ENCODE measurements around the gene SPEG.
A peak's percentile ranks its signal among the peaks of the same experiment; 100 is the strongest.

SPEG gene

GRCh38 chr2:219426068-219426443 is 8.6 kb upstream of the SPEG start:
- no peak for DNase-seq

GRCh38 chr2:219426534-219427136 is 8.0 kb upstream of the SPEG start:
- no peak for DNase-seq

DNA sequence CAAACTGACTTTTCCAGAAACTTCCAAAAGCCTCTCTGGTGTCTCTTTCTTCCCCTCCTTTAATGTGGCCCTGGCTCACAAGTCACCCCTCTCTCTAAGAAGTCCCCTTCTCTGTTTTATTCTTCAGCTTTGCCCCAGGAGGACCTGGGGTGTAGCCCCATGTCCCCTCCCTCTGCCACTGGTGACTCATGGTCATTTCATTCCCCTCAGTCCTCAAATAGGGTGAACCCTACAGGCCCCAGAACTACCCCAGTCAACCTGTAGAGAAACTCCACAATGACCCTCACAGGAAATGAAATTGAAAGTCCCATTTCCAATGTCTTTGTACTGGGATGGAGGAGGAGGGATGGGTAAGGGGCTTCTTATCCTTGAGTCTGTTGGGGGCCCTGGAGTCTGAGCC is 6.2 kb upstream of the SPEG start:
- DNase-seq: no peak

DNA sequence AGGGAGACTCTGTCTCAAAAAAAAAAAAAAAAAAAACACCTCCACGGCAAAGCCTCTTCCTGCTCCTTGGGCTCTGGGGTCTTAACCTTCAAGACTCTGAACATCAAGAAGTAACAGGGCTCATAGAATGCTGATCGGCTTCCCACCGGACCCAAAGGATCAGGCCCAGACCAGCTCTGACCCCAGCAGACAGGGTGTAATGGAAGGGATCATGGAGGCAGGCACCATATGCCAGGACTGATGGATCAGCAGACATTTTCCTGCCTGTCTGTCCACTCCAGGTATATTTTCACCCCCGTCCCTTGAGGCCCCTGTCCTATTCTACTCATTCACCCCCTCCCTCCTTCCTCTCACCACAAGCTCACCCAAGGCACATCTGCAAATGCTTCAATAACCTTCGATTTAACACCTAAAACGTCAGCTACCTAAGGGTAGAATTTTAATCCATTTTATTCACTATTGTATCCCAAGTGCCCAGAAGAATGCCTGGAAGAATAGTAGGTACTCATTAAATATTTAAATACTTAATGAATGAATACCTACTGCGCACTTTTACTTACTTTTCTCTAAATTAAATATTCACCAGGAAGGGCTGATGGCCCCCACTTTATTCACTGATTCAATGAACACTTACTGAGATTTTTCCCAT is 4.6 kb upstream of the SPEG start:
- DNase-seq: no peak

DNA sequence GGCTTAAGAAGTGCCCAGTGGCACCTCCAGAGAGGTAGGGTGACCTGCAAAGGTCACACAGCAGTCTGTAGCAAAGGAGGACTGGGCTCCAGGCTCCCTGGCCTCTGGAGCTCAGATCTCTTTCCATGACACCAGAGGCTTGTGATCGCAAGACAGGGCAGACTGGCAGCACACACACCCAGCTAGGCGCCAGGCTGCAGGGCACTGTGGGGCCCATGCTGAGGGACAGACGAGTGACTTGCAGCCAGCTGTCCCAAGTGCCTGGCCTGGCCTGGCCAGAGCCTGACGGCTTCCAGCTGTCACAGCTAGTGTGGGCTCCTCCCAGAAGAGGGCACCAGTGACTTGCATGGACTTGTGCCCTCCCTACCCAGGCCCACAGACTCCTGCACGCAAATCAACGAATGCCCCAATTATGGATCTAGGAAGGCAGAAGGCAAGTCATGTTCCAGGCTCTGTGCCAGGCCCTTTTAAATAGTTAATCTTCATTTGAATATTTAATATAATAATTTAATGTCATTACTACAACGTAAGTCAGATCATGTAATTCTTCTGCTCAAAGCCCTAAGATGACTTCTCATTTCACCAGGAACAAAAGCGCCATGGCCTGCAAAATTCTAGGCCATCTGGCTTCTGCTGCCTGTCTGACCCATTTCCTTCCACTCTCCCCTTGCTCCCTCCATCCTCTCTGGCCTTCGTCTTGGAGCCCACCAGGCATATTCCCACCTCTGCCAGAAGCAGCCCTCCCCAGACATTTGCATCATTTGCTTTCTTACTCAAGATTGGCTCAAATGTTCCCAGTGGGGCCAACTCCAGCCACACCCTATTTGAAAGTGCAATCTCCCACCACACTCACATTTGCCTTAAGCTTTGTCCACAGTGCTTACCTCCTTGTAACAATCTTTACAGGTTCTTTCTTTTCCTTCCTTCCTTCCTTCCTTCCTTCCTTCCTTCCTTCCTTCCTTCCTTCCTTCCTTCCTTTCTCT is 3.7 kb upstream of the SPEG start:
- peak in 2 of 3 experiments; percentile 17 to 56 for DNase-seq

DNA sequence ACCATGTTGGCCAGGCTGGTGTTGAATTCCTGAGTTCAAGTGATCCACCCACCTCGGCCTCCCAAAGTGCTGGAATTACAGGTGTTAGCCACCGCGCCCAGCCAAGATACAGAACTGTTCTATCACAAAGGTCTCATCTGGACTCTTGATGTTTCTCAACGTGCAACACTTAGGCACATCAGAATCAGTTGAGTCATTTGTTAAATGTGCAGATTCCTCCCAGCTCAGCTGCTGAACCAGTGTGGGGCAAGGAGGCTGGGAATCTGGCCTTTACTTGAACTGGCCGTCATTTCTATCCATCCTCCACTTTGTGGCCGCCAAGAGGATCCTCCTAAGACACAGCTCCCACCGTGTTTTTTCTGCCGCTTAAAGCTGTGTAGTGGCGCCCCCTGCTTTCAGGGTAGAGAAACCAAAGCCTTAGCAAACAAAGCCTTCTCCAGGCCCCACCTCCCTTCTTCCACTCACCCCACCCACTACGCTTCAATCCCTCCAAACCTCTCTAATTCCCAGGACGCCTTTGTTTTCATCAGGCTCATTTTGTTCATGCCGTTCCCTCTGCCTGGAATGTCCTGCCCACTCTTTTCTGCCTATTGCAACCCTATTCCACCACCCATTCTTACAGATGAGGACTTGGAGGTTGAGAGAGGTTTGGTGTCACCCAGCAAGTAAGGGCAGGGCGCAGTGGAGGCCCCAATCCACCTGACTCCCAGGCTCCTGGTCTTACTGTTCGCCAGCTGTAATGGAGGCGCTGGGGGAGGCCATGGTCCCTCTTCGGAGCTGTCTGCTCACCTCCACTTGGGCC is 776 bp upstream of the SPEG start:
- peak in 1 of 3 experiments; percentile 11 for DNase-seq

GRCh38 chr2:219434468-219434717 is 250 bp upstream of the SPEG start:
- DNase-seq: no peak

- no peak for DNase-seq
These were observed 1.1 kb downstream of the SPEG start for GRCh38 chr2:219435701-219436100.

DNA sequence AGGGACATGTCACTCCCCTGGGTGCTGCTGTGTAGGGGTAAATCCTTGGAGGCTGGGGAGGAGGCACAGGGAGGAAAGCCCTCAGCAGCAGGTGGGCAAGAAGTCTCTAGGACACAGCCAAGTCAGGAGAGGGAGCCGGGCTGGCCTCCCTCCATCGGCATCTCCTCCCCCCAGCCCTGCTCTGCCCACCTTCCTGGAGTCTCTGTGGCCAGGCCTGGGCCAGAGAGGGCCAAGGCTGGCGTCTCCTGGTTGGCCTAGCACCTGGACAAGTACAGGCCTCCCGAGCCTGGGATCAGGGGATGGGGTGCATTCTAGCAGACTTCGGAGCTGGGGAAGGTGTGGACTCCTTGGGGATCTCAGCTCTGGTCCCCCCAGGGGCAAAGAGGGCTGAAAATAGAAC is 1.8 kb downstream of the SPEG start:
- no peak for DNase-seq

GRCh38 chr2:219437141-219437540 is 2.5 kb downstream of the SPEG start:
- no peak for DNase-seq

- no peak for DNase-seq
These were observed 3.1 kb downstream of the SPEG start for GRCh38 chr2:219437690-219438206.

DNA sequence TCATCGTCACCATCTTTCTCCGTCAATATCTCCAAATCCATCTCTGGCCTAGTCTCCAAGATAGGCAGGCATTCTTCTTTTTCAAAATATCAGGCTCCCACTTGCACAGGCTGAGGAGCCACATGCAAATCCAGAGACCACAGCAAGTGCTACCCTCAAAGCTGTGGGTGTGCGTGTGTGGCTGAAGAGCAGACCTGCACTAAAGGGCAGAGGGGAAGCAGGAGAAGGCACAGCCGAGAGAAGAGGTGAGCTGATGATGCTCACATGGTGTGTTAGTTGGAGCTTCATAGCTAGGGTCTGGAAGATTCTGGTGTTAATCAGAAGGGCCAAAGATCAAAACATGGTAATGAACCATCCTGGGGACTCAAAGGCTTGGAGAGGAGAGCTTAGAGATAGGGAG is 3.8 kb downstream of the SPEG start:
- DNase-seq: no peak

- DNase-seq: no peak
These were observed 4.9 kb downstream of the SPEG start for GRCh38 chr2:219439506-219439905.

GRCh38 chr2:219440388-219441256 is 6.0 kb downstream of the SPEG start:
- peak in 1 of 3 experiments; percentile 42 for DNase-seq

GRCh38 chr2:219441451-219442255 is 7.0 kb downstream of the SPEG start:
- DNase-seq: peak; percentile 23 to 65 (median 65)

DNA sequence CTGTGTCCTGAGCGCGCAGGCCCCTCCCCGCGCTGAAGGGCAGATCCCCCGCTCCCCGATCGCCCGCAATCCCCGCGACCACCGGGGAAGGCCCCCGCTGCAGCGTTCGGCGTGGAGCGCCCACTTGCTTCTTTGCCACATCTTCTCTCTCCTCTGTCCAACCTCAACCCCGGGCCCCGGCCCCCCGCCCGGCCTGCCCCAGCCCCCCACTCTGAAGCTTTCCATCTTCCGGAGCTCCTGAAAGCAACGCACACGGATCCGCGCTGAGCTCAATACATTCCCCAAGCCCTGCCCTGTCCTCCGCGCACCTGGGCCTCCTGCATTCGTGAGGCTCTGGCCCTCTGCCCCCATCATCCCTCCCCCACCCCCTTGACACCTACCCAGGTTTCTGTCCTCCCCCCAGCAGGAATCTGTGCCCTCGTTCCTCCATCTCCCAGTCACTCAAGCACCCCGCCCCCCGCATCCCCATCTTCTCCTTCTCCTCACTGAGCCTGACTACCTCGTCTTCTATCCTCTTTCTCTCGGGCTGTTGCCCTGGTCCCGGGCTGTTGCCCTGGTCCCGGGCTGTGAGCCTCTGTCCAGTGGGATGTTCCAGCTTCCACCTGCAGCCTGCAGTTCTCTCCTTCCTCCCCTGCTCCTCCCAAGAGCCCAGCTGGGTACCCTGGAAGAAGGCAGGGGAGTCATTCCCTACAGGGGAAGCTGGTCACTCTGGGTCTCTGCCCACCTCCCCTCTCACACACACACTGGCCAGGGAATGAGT is 7.8 kb downstream of the SPEG start:
- DNase-seq: peak in 2 of 3 experiments; percentile 44 to 47

DNA sequence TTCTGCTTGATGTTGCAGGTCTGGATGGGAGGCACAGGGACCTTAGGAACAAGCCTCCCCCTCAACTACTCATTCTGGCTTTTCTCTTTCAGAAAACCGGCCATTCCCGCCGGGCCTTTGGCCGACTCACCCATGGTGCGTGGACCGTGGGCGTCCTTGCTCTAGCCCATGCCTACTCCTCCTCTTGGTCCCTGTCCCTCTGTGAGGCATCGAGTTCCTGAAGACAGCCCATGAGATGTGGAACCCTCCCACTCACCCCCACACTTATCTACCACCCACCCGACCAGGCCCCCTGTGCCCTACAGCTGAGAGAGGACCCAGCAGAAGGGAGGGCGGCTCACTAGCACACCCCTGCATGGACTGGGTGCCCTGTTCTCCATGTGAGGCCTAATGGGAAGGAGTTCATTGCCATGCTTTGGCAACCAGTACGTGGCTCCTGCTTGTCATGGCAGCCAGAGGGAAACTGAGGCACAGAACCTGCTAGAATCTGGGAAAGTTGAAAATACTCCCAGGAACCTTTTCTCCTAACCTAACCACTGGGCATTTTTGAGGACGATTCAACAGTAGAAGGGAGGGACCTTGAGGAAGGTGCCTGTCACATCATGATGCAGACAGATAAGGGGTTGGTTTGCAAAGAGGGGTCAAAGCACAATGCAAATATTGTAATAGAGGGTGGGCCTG is 8.5 kb downstream of the SPEG start:
- DNase-seq: no peak

GRCh38 chr2:219443697-219444023 is 9.0 kb downstream of the SPEG start:
- DNase-seq: no peak

DNA sequence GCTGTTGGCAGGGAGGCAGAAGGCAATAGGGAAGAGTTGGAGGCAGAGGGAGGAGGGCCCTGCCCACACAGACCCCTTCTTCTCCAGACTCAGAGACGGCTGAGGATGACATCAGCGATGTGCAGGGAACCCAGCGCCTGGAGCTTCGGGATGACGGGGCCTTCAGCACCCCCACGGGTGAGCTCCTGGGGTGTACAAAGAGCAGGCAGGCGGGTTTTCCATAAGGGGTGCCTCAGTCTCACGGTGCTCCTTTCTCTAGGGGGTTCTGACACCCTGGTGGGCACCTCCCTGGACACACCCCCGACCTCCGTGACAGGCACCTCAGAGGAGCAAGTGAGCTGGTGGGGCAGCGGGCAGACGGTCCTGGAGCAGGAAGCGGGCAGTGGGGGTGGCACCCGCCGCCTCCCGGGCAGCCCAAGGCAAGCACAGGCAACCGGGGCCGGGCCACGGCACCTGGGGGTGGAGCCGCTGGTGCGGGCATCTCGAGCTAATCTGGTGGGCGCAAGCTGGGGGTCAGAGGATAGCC is 10.0 kb downstream of the SPEG start:
- DNase-seq: no peak

DNA sequence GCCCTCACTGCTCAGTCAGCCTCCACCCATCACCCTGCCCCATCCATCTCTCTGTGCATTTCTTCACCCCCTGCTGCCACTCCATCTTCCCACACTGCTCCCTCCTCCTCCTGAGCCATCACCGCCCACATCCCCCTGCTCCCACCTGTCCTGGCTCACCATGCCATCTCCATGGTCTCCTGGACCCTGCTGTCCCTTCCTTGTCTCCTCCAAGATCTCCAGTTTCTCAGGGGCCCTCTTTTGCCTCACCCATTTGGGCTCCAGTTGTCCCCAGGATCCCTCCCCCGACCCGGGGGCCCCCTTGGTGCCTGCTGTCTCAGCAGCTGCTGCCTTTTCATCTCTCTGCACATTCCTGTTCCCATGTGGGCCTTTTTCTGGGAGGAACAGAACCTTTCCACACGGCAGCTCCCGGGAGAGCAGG is 10.6 kb downstream of the SPEG start:
- no peak for DNase-seq
